ENCODE data around the gene RNF227. TPM values are rescaled to one million over a fixed set of nuclear protein-coding genes. Genes with fewer than 3 reads are reported as not detected.
"Not testable (repeated sequence)": the region's sequence is repeated elsewhere in the genome, so short reads cannot be mapped to it uniquely, and the experiment has no call there.

Gene RNF227
- total RNA-seq, 1 donor from 2014 or later: 12.5 TPM

- DNase-seq: not testable (repeated sequence)
These were observed 51.7 kb downstream of the RNF227 start for GRCh38 chr17:7864384-7864783.

Small RNAs within 50 kb of the gene (small RNA-seq; reads per million reads assigned to genes)
- 1.5 reads per million, percentile 88 among the genes with 10 or more reads in this experiment for gene SCARNA21 (ENCODE audit: low replicate concordance)

Other genes starting within 250 kb of the RNF227 start
- 23.6 TPM for gene TP53, start 228.8 kb downstream of the RNF227 start, total RNA-seq
- 5.2 TPM for gene WRAP53, start 227.8 kb downstream of the RNF227 start, total RNA-seq
- gene EFNB3, start 211.1 kb downstream of the RNF227 start, total RNA-seq: 2.3 TPM
- gene DNAH2, start 198.5 kb downstream of the RNF227 start, total RNA-seq: 0.31 TPM
- gene KDM6B, start 82.1 kb downstream of the RNF227 start, total RNA-seq: 8.4 TPM
- 4.5 TPM for gene TMEM88, start 61.2 kb downstream of the RNF227 start, total RNA-seq
- 64.7 TPM for gene NAA38, start 58.7 kb downstream of the RNF227 start, total RNA-seq
- 12.8 TPM for gene CYB5D1, start 58.3 kb downstream of the RNF227 start, total RNA-seq
- 78.9 TPM for gene CHD3, start 27.5 kb downstream of the RNF227 start, total RNA-seq
- 0.82 TPM for gene KCNAB3, start 13.6 kb upstream of the RNF227 start, total RNA-seq
- 21.7 TPM for gene TRAPPC1, start 15.7 kb upstream of the RNF227 start, total RNA-seq
- 18.2 TPM for gene CNTROB, start 15.9 kb upstream of the RNF227 start, total RNA-seq
- not detected for gene GUCY2D, start 86.3 kb upstream of the RNF227 start, total RNA-seq
- 2.2 TPM for gene ALOX15B, start 122.8 kb upstream of the RNF227 start, total RNA-seq
- 0.72 TPM for gene ALOX12B, start 171.4 kb upstream of the RNF227 start, total RNA-seq
- gene ALOXE3, start 202.2 kb upstream of the RNF227 start, total RNA-seq: not detected
- not detected for gene HES7, start 207.8 kb upstream of the RNF227 start, total RNA-seq
- gene PER1, start 236.1 kb upstream of the RNF227 start, total RNA-seq: 83.3 TPM
- 17.1 TPM for gene VAMP2, start 246.7 kb upstream of the RNF227 start, total RNA-seq

All from tongue (tissue), 3 donors.